Astrocyte (in vitro differentiated cells and primary cell): ENCODE data around the gene SPRED2. TPM values are rescaled to one million over a fixed set of nuclear protein-coding genes. Genes with fewer than 3 reads are reported as not detected.

Source experiments
- DNase-seq: peaks from one replicate; pipeline ENCODE4 v3.0.0-alpha.2; 2010; ENCODE audit warnings: low read depth
- FAIRE-seq: peaks from 2 replicates; lab custom pipeline; 2011; peaks lifted over from hg19 to GRCh38; lab: Jason Lieb, UNC
- H2AFZ ChIP-seq: 2 replicates; pipeline ENCODE4 v1.6.0; 2012; ENCODE audit warnings: low read depth, low read length, inconsistent platforms
- H3K27ac ChIP-seq: 2 replicates; pipeline ENCODE4 v1.5.1; 2011; ENCODE audit warnings: low read depth, low read length, inconsistent platforms
- H3K27me3 ChIP-seq: 2 replicates; pipeline ENCODE4 v1.6.0; 2011; ENCODE audit warnings: low read length, inconsistent platforms; ENCODE audit not compliant: insufficient read depth
- H3K36me3 ChIP-seq: 2 replicates; pipeline ENCODE4 v1.5.1; 2011; ENCODE audit warnings: low read length, inconsistent platforms; ENCODE audit not compliant: insufficient read depth
- H3K4me1 ChIP-seq: 2 replicates; pipeline ENCODE4 v1.5.1; 2011; ENCODE audit warnings: low read length, inconsistent platforms; ENCODE audit not compliant: insufficient read depth
- H3K4me2 ChIP-seq: 2 replicates; pipeline ENCODE4 v1.6.0; 2012; ENCODE audit warnings: low read length, inconsistent platforms
- H3K4me3 ChIP-seq: 2 replicates; pipeline ENCODE4 v1.5.1; 2011; ENCODE audit warnings: low read depth, mild to moderate bottlenecking, low read length, inconsistent platforms; ENCODE audit not compliant: insufficient read depth
- H3K79me2 ChIP-seq: 2 replicates; pipeline ENCODE4 v1.6.0; 2012; ENCODE audit warnings: mild to moderate bottlenecking, low read length, inconsistent platforms; ENCODE audit not compliant: insufficient read depth
- H3K9ac ChIP-seq: 2 replicates; pipeline ENCODE4 v1.6.0; 2012; ENCODE audit warnings: mild to moderate bottlenecking, low read length, inconsistent platforms
- H3K9me3 ChIP-seq: 2 replicates; pipeline ENCODE4 v1.5.1; 2012; ENCODE audit warnings: low read depth, mild to moderate bottlenecking, low read length, inconsistent platforms; ENCODE audit not compliant: insufficient read depth
- H4K20me1 ChIP-seq: 2 replicates; pipeline ENCODE4 v1.6.0; 2012; ENCODE audit warnings: low read length, inconsistent platforms; ENCODE audit not compliant: insufficient read depth
- H3K27ac Mint-ChIP-seq: one replicate; pipeline ENCODE4 v1.8.0; 2021; ENCODE audit warnings: mild to moderate bottlenecking, mixed read lengths; ENCODE audit not compliant: unreplicated experiment
- H3K27me3 Mint-ChIP-seq: one replicate; pipeline ENCODE4 v1.8.0; 2021; ENCODE audit warnings: low read depth, mixed read lengths; ENCODE audit not compliant: unreplicated experiment
- H3K36me3 Mint-ChIP-seq: one replicate; pipeline ENCODE4 v1.8.0; 2021; ENCODE audit warnings: low read depth, mixed read lengths; ENCODE audit not compliant: unreplicated experiment
- H3K4me1 Mint-ChIP-seq: one replicate; pipeline ENCODE4 v1.8.0; 2021; ENCODE audit warnings: low read depth, mixed read lengths; ENCODE audit not compliant: unreplicated experiment
- H3K4me3 Mint-ChIP-seq: one replicate; pipeline ENCODE4 v1.8.0; 2021; ENCODE audit warnings: mild to moderate bottlenecking, moderate library complexity, mixed read lengths; ENCODE audit not compliant: unreplicated experiment
- H3K9me3 Mint-ChIP-seq: one replicate; pipeline ENCODE4 v1.8.0; 2021; ENCODE audit warnings: mild to moderate bottlenecking, mixed read lengths; ENCODE audit not compliant: unreplicated experiment
- EZH2 ChIP-seq: IDR thresholded peaks from 2 replicates; pipeline ENCODE4 v1.6.1; 2012; ENCODE audit warnings: mild to moderate bottlenecking, low read length, inconsistent platforms; ENCODE audit not compliant: insufficient read depth
- total RNA-seq: library from RNA; stranded (reverse); gene quantifications from 2 replicates; pipeline ENCODE4 v1.2.1, GENCODE V29; 2021
- TF ChIP-seq, protein P1 (sequence below): IDR thresholded peaks from 2 replicates; pipeline ENCODE4 v1.5.1; 2011; ENCODE audit warnings: low read depth, mild to moderate bottlenecking, inconsistent platforms, low read length, moderate library complexity; ENCODE audit not compliant: insufficient read depth

Gene SPRED2
- total RNA-seq, 1 donor from 2014 or later, result 47.3 TPM

DNA sequence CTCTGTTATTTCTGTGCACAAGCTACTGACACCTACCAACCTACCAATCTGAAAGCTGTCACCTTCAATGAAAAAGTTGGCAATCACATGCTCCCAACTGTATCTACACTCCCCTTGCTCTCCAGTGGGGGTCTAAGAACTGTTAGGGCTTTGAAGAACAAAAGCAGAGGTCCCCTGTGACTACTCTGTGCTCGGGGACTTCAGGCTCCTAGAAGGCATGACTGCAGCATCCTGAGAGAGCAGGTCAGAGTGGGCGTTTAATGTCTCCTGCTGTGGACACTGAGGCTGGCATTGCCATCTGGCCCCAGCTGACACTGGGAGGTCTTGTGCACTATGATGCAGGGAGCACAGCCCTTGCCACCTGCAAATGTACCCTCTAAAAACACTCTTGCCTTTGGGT is 111.5 kb downstream of the SPRED2 start:
- Histone ChIP-seq H3K9ac (peak overlapping the region; percentile 79), H3K27ac (peak overlapping the region; percentile 98), H3K4me2 (peak overlapping the region; percentile 78), H3K79me2 (peaks cover 31% of the 10 kb centered on the region), H3K9me3 (no peaks in the 10 kb centered on the region), H4K20me1 (peaks cover 3% of the 10 kb centered on the region), H3K27me3 (no peaks in the 10 kb centered on the region), H3K4me3 (peak overlapping the region; percentile 21), H2AFZ (no peak overlapping the region), H3K36me3 (no peaks in the 10 kb centered on the region), H3K4me1 (peaks cover 29% of the 10 kb centered on the region)
- no peak for DNase-seq
- Mint-ChIP-seq H3K27ac (peak overlapping the region; percentile 93), H3K4me1 (peaks cover 32% of the 10 kb centered on the region), H3K36me3 (peaks cover 38% of the 10 kb centered on the region), H3K9me3 (no peaks in the 10 kb centered on the region), H3K27me3 (no peaks in the 10 kb centered on the region), H3K4me3 (no peak overlapping the region)
- FAIRE-seq, result no peak
- TF ChIP-seq, protein P1, sequence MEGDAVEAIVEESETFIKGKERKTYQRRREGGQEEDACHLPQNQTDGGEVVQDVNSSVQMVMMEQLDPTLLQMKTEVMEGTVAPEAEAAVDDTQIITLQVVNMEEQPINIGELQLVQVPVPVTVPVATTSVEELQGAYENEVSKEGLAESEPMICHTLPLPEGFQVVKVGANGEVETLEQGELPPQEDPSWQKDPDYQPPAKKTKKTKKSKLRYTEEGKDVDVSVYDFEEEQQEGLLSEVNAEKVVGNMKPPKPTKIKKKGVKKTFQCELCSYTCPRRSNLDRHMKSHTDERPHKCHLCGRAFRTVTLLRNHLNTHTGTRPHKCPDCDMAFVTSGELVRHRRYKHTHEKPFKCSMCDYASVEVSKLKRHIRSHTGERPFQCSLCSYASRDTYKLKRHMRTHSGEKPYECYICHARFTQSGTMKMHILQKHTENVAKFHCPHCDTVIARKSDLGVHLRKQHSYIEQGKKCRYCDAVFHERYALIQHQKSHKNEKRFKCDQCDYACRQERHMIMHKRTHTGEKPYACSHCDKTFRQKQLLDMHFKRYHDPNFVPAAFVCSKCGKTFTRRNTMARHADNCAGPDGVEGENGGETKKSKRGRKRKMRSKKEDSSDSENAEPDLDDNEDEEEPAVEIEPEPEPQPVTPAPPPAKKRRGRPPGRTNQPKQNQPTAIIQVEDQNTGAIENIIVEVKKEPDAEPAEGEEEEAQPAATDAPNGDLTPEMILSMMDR, result no peak
- TF ChIP-seq EZH2, result no peak

DNA sequence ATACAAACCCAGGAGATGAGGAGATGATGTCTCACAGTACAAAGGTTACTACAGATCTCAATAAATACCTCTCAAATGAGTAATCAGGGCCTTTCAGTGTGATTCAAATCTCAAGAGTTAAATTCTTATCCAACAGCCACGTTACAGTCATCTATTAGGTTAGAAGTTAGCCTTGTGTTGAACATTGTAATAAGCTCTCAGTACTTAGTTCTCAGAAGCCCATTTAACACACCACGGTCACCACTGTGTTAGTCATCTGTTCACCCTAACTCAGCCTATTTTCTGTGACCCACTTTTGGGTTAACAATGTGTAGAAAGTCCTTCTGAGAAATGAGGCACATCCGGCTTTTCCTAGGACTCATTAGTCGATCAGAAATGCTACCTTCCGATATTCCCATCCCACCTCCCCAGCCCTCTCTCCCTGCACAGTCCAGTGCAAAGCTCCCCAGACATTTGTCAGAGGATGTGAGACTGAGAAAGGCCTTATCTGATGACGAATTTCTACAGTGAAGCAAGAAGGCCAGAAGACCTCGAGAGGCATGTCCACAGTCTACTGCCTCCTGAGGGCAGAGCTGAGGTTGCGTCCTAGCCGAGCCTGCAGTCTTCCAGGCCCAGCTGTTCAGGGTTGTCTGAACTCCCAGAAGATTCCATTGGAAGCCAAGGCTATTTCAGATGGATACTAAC is 112.2 kb downstream of the SPRED2 start:
- Mint-ChIP-seq H3K4me3 (peak overlapping the region; percentile 58), H3K4me1 (peaks cover 36% of the 10 kb centered on the region), H3K36me3 (peaks cover 39% of the 10 kb centered on the region), H3K9me3 (no peaks in the 10 kb centered on the region), H3K27ac (peak overlapping the region; percentile 93), H3K27me3 (no peaks in the 10 kb centered on the region)
- H2AFZ ChIP-seq, result peak overlapping the region; percentile 19
- DNase-seq, result peak; percentile 98
- no peaks in the 10 kb centered on the region for H3K27me3 ChIP-seq
- peak; percentile 93 for FAIRE-seq
- peak overlapping the region; percentile 79 for H3K9ac ChIP-seq
- H3K9me3 ChIP-seq, result no peaks in the 10 kb centered on the region
- no peaks in the 10 kb centered on the region for H3K36me3 ChIP-seq
- H4K20me1 ChIP-seq, result peaks cover 3% of the 10 kb centered on the region
- H3K79me2 ChIP-seq, result peaks cover 31% of the 10 kb centered on the region
- peak overlapping the region; percentile 78 for H3K4me2 ChIP-seq
- TF ChIP-seq EZH2, result no peak
- TF ChIP-seq, protein P1, result peak; percentile 71
- peaks cover 30% of the 10 kb centered on the region for H3K4me1 ChIP-seq
- H3K27ac ChIP-seq, result peak overlapping the region; percentile 98
- H3K4me3 ChIP-seq, result peak overlapping the region; percentile 21

DNA sequence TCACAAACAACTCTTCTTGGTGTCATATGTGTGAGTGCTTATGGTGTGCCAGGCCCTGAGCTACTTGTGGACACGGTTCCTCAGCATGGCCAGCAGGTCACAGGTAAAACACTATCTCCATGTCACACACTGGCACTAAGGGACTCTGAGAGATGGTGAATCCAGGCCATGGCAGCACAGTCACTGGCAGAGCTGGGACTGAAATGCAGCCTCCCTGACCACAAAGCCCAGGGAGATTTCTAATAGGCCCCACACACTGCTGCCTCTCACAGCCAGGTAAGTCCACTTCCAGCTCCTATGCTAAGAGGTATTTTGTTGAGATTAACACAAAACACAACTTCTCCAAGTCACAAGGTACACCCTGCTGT is 112.7 kb downstream of the SPRED2 start:
- H2AFZ ChIP-seq, result no peak overlapping the region
- Mint-ChIP-seq H3K4me1 (peaks cover 41% of the 10 kb centered on the region), H3K9me3 (no peaks in the 10 kb centered on the region), H3K36me3 (peaks cover 39% of the 10 kb centered on the region), H3K27ac (peak overlapping the region; percentile 93), H3K27me3 (no peaks in the 10 kb centered on the region), H3K4me3 (no peak overlapping the region)
- FAIRE-seq (no peak), DNase-seq (no peak)
- H3K27me3 ChIP-seq, result no peaks in the 10 kb centered on the region
- no peaks in the 10 kb centered on the region for H3K9me3 ChIP-seq
- H3K36me3 ChIP-seq, result peaks cover under 1% of the 10 kb centered on the region
- H3K27ac ChIP-seq, result peak overlapping the region; percentile 98
- peaks cover 31% of the 10 kb centered on the region for H3K79me2 ChIP-seq
- no peak overlapping the region for H3K4me3 ChIP-seq
- H4K20me1 ChIP-seq, result peaks cover 3% of the 10 kb centered on the region
- peak overlapping the region; percentile 79 for H3K9ac ChIP-seq
- H3K4me1 ChIP-seq, result peaks cover 33% of the 10 kb centered on the region
- TF ChIP-seq, protein P1, result no peak
- TF ChIP-seq EZH2, result no peak
- H3K4me2 ChIP-seq, result peak overlapping the region; percentile 78
